Tongue (tissue), 2 donors: ENCODE data around the gene EPHA10. TPM values are rescaled to one million over a fixed set of nuclear protein-coding genes. Genes with fewer than 3 reads are reported as not detected.
"Not testable (repeated sequence)": the region's sequence is repeated elsewhere in the genome, so short reads cannot be mapped to it uniquely, and the experiment has no call there.

ENCODE experiments used
- DNase-seq: peaks from one replicate; pipeline ENCODE4 v3.0.0-alpha.2; 2015
- total RNA-seq: library from RNA; depleted of rRNA; stranded (reverse); fragments of >200 nt; gene quantifications from one replicate; pipeline ENCODE4 v1.2.3, GENCODE V29; 2014

The EPHA10 gene
- total RNA-seq, 1 donor from 2014 or later: not detected

GRCh38 chr1:37771440-37771839 is 6.5 kb upstream of the EPHA10 start:
- not testable (repeated sequence) for DNase-seq

GRCh38 chr1:37767488-37767887 is 2.6 kb upstream of the EPHA10 start:
- DNase-seq: no peak

GRCh38 chr1:37765916-37766664 is 1.2 kb upstream of the EPHA10 start:
- DNase-seq: no peak

GRCh38 chr1:37764414-37764825 is 500 bp downstream of the EPHA10 start:
- peak; percentile 79 for DNase-seq

- no peak for DNase-seq
These were observed 1.0 kb downstream of the EPHA10 start for GRCh38 chr1:37763791-37764413.

GRCh38 chr1:37762516-37762915 is 2.4 kb downstream of the EPHA10 start:
- no peak for DNase-seq

- no peak for DNase-seq
These were observed 3.4 kb downstream of the EPHA10 start for GRCh38 chr1:37761416-37762095.

- no peak for DNase-seq
These were observed 5.5 kb downstream of the EPHA10 start for GRCh38 chr1:37759451-37759850.

- no peak for DNase-seq
These were observed 8.9 kb downstream of the EPHA10 start for GRCh38 chr1:37755951-37756560.

GRCh38 chr1:37755290-37755689 is 9.6 kb downstream of the EPHA10 start:
- DNase-seq: no peak

- no peak for DNase-seq
These were observed 11.2 kb downstream of the EPHA10 start for GRCh38 chr1:37753473-37754321.

- DNase-seq: no peak
These were observed 12.1 kb downstream of the EPHA10 start for GRCh38 chr1:37752583-37753471.

- DNase-seq: no peak
These were observed 12.7 kb downstream of the EPHA10 start for GRCh38 chr1:37752213-37752582.

- DNase-seq: no peak
These were observed 16.4 kb downstream of the EPHA10 start for GRCh38 chr1:37748565-37748964.

GRCh38 chr1:37746806-37747205 is 18.1 kb downstream of the EPHA10 start:
- no peak for DNase-seq

- no peak for DNase-seq
These were observed 23.3 kb downstream of the EPHA10 start for GRCh38 chr1:37741662-37742061.

- DNase-seq: no peak
These were observed 23.8 kb downstream of the EPHA10 start for GRCh38 chr1:37741130-37741529.

- no peak for DNase-seq
These were observed 25.7 kb downstream of the EPHA10 start for GRCh38 chr1:37739222-37739621.

- not testable (repeated sequence) for DNase-seq
These were observed 26.3 kb downstream of the EPHA10 start for GRCh38 chr1:37738619-37739018.

GRCh38 chr1:37737975-37738374 is 26.9 kb downstream of the EPHA10 start:
- not testable (repeated sequence) for DNase-seq
